ENCODE data around the gene CUL4B. TPM values are rescaled to one million over a fixed set of nuclear protein-coding genes. Genes with fewer than 3 reads are reported as not detected.

The CUL4B gene
- total RNA-seq, 1 donor from 2014 or later: 44.1 TPM

DNA sequence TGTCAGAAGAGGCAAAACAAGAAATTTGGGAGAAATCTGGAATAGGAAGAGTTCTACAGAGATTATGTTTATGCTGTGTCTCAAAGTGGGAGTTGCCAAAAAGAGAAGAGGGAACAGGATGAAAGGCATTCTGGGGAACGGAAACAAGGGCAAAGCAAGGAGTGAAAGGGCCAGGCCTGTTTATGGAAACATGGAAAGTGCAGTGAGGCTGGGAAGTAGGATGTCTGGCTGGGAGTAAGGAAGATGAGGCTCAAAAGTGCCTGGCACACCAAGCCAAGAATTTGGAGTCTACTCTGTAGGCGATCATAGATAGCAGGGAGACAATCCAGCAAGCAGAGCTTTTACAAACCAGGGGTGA lies 1.8 kb upstream of the CUL4B start:
- peaks cover 17% of the 10 kb centered on the region for H3K4me1 Mint-ChIP-seq (ENCODE audit: low read depth)
- H3K27me3 Mint-ChIP-seq (ENCODE audit: low read depth): no peaks in the 10 kb centered on the region
- no peak overlapping the region for H3K4me3 Mint-ChIP-seq (ENCODE audit: unreplicated experiment)
- no peaks in the 10 kb centered on the region for H3K9me3 Mint-ChIP-seq (ENCODE audit: low read depth)
- H3K36me3 Mint-ChIP-seq (ENCODE audit: low read depth): no peaks in the 10 kb centered on the region
- TF ChIP-seq CTCF (IDR thresholded peaks at IDR 0.05): no peak
- no peak overlapping the region for H3K27ac Mint-ChIP-seq (ENCODE audit: unreplicated experiment)
- DNase-seq (ENCODE audit: low spot score): no peak

- TF ChIP-seq CTCF (IDR thresholded peaks at IDR 0.05): no peak
- H3K36me3 Mint-ChIP-seq (ENCODE audit: low read depth): no peaks in the 10 kb centered on the region
- no peaks in the 10 kb centered on the region for H3K9me3 Mint-ChIP-seq (ENCODE audit: low read depth)
- peak overlapping the region; percentile 99 for H3K4me3 Mint-ChIP-seq (ENCODE audit: unreplicated experiment)
- peak overlapping the region; percentile 99 for H3K27ac Mint-ChIP-seq (ENCODE audit: unreplicated experiment)
- no peak for DNase-seq (ENCODE audit: low spot score)
- no peaks in the 10 kb centered on the region for H3K27me3 Mint-ChIP-seq (ENCODE audit: low read depth)
- peaks cover 21% of the 10 kb centered on the region for H3K4me1 Mint-ChIP-seq (ENCODE audit: low read depth)
Measured at GRCh38 chrX:120561634-120562568, 1.1 kb upstream of the CUL4B start.

GRCh38 chrX:120560405-120560841 lies 339 bp downstream of the CUL4B start:
- DNase-seq (ENCODE audit: low spot score): no peak
- H3K4me1 Mint-ChIP-seq (ENCODE audit: low read depth): peaks cover 21% of the 10 kb centered on the region
- peak overlapping the region; percentile 99 for H3K4me3 Mint-ChIP-seq (ENCODE audit: unreplicated experiment)
- no peak for TF ChIP-seq CTCF (IDR thresholded peaks at IDR 0.05)
- no peaks in the 10 kb centered on the region for H3K27me3 Mint-ChIP-seq (ENCODE audit: low read depth)
- no peaks in the 10 kb centered on the region for H3K36me3 Mint-ChIP-seq (ENCODE audit: low read depth)
- no peaks in the 10 kb centered on the region for H3K9me3 Mint-ChIP-seq (ENCODE audit: low read depth)
- peak overlapping the region; percentile 99 for H3K27ac Mint-ChIP-seq (ENCODE audit: unreplicated experiment)

DNA sequence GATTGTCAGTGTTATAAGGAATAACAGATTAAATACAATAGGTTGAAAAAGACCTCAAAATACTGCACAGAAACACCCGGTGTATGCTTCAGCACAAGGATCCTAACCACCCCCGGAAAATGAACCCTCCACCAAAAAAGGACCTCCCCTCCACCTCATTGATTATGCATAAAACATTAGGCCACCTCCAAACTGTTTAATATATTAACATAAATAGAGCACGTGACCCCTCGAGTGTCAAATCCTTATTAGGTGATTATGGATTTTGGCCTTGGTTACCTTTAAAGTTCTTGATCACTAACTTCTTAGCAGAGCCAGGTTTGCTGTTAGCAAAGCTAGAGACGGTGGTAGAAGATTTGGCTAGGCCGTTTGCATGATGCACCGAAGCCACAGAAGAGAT lies 958 bp downstream of the CUL4B start:
- no peak for DNase-seq (ENCODE audit: low spot score)
- H3K27ac Mint-ChIP-seq (ENCODE audit: unreplicated experiment): peak overlapping the region; percentile 99
- H3K36me3 Mint-ChIP-seq (ENCODE audit: low read depth): no peaks in the 10 kb centered on the region
- peak overlapping the region; percentile 99 for H3K4me3 Mint-ChIP-seq (ENCODE audit: unreplicated experiment)
- H3K9me3 Mint-ChIP-seq (ENCODE audit: low read depth): no peaks in the 10 kb centered on the region
- H3K4me1 Mint-ChIP-seq (ENCODE audit: low read depth): peaks cover 22% of the 10 kb centered on the region
- no peaks in the 10 kb centered on the region for H3K27me3 Mint-ChIP-seq (ENCODE audit: low read depth)
- no peak for TF ChIP-seq CTCF (IDR thresholded peaks at IDR 0.05)

DNA sequence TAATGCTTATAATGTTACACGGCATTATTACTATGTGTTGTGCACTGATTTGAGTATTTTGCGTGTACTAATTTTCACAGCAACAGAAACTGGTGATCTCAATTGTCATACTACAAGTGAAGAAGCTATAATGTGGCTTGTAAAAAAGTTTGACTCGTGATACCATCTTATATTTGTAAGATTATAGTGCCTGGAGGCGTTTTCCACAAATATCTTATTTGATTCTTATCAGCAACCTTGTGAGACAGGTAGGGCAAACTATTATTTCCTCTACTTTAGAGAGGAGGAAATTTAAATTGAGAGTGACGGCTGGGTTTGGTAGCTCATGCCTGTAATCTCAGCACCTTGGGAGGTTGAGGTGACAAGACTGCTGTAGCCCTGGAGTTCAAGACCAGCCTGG lies 4.5 kb downstream of the CUL4B start:
- H3K9me3 Mint-ChIP-seq (ENCODE audit: low read depth): no peaks in the 10 kb centered on the region
- DNase-seq (ENCODE audit: low spot score): no peak
- H3K27ac Mint-ChIP-seq (ENCODE audit: unreplicated experiment): no peak overlapping the region
- H3K4me1 Mint-ChIP-seq (ENCODE audit: low read depth): peaks cover 26% of the 10 kb centered on the region
- no peaks in the 10 kb centered on the region for H3K27me3 Mint-ChIP-seq (ENCODE audit: low read depth)
- no peak for TF ChIP-seq CTCF (IDR thresholded peaks at IDR 0.05)
- H3K4me3 Mint-ChIP-seq (ENCODE audit: unreplicated experiment): no peak overlapping the region
- H3K36me3 Mint-ChIP-seq (ENCODE audit: low read depth): no peaks in the 10 kb centered on the region
